Glutamatergic neuron (in vitro differentiated cells): ENCODE measurements around the gene GLCE. TPM values are rescaled to one million over a fixed set of nuclear protein-coding genes. Genes with fewer than 3 reads are reported as not detected.

Source experiments
- DNase-seq: peaks from one replicate; pipeline ENCODE4 v3.0.0; 2022
- H3K27ac Mint-ChIP-seq: one replicate; pipeline ENCODE4 v1.8.0; 2020; ENCODE audit warnings: mild to moderate bottlenecking, mixed read lengths, inconsistent platforms; ENCODE audit not compliant: unreplicated experiment
- H3K27me3 Mint-ChIP-seq: one replicate; pipeline ENCODE4 v1.8.0; 2020; ENCODE audit warnings: mild to moderate bottlenecking, moderate library complexity, mixed read lengths, inconsistent platforms; ENCODE audit not compliant: unreplicated experiment
- H3K36me3 Mint-ChIP-seq: one replicate; pipeline ENCODE4 v1.8.0; 2020; ENCODE audit warnings: mild to moderate bottlenecking, mixed read lengths, inconsistent platforms; ENCODE audit not compliant: unreplicated experiment
- H3K4me1 Mint-ChIP-seq: one replicate; pipeline ENCODE4 v1.8.0; 2020; ENCODE audit warnings: mild to moderate bottlenecking, low read depth, mixed read lengths, inconsistent platforms; ENCODE audit not compliant: unreplicated experiment
- H3K4me3 Mint-ChIP-seq: one replicate; pipeline ENCODE4 v1.8.0; 2020; ENCODE audit warnings: mild to moderate bottlenecking, mixed read lengths, inconsistent platforms; ENCODE audit not compliant: unreplicated experiment
- H3K9me3 Mint-ChIP-seq: one replicate; pipeline ENCODE4 v1.8.0; 2020; ENCODE audit warnings: mild to moderate bottlenecking, moderate library complexity, mixed read lengths, inconsistent platforms; ENCODE audit not compliant: unreplicated experiment
- CTCF ChIP-seq: fragments of 200-600 bp; sonication (generic); IDR thresholded peaks from one replicate; pipeline ENCODE4 v1.5.0; 2021; ENCODE audit not compliant: partially characterized antibody, unreplicated experiment
- total RNA-seq: library from RNA; stranded (reverse); fragmentation: NEBNext Ultra II Directional; extraction: Animal tissue kit (Norgen Biotek cat#: 25700); gene quantifications from one replicate; pipeline ENCODE4 v1.2.1, GENCODE V29; 2021; ENCODE audit not compliant: unreplicated experiment

GLCE gene
- total RNA-seq, 1 donor from 2014 or later = 6.7 TPM

- peaks cover 9% of the 10 kb centered on the region for H3K9me3 Mint-ChIP-seq
These were observed 43.0 kb upstream of the GLCE start for GRCh38 chr15:69117431-69117871.

GRCh38 chr15:69118089-69118488 is 42.3 kb upstream of the GLCE start:
- no peak for DNase-seq
- H3K4me1 Mint-ChIP-seq = peaks cover 30% of the 10 kb centered on the region
- TF ChIP-seq CTCF = no peak
- H3K27me3 Mint-ChIP-seq = peaks cover 16% of the 10 kb centered on the region
- peak overlapping the region; percentile 2 for H3K4me3 Mint-ChIP-seq
- H3K9me3 Mint-ChIP-seq = peaks cover 9% of the 10 kb centered on the region
- no peak overlapping the region for H3K27ac Mint-ChIP-seq
- H3K36me3 Mint-ChIP-seq = peaks cover 6% of the 10 kb centered on the region

More at GRCh38 chr15:69117431-69117871, 43.0 kb upstream of the GLCE start:
- Mint-ChIP-seq H3K36me3 (peaks cover 6% of the 10 kb centered on the region), H3K4me1 (peaks cover 30% of the 10 kb centered on the region), H3K4me3 (peak overlapping the region; percentile 55), H3K27ac (peak overlapping the region; percentile 77), H3K27me3 (peaks cover 16% of the 10 kb centered on the region)
- peak; percentile 85 for DNase-seq
- no peak for TF ChIP-seq CTCF

GRCh38 chr15:69119001-69119400 is 41.4 kb upstream of the GLCE start:
- H3K36me3 Mint-ChIP-seq = peaks cover 5% of the 10 kb centered on the region
- no peak overlapping the region for H3K4me3 Mint-ChIP-seq
- peaks cover 30% of the 10 kb centered on the region for H3K4me1 Mint-ChIP-seq
- H3K9me3 Mint-ChIP-seq = peaks cover 9% of the 10 kb centered on the region
- DNase-seq = no peak
- no peak for TF ChIP-seq CTCF
- H3K27ac Mint-ChIP-seq = no peak overlapping the region
- peaks cover 14% of the 10 kb centered on the region for H3K27me3 Mint-ChIP-seq

- H3K27ac Mint-ChIP-seq = no peak overlapping the region
- peaks cover 9% of the 10 kb centered on the region for H3K9me3 Mint-ChIP-seq
- H3K27me3 Mint-ChIP-seq = peaks cover 10% of the 10 kb centered on the region
- no peak for DNase-seq
- no peak for TF ChIP-seq CTCF
- H3K36me3 Mint-ChIP-seq = no peaks in the 10 kb centered on the region
- peaks cover 23% of the 10 kb centered on the region for H3K4me1 Mint-ChIP-seq
- H3K4me3 Mint-ChIP-seq = no peak overlapping the region
These were observed 40.6 kb upstream of the GLCE start for GRCh38 chr15:69119683-69120395.

GRCh38 chr15:69120732-69121131 is 39.7 kb upstream of the GLCE start:
- no peak for DNase-seq
- Mint-ChIP-seq H3K36me3 (no peaks in the 10 kb centered on the region), H3K4me1 (peaks cover 23% of the 10 kb centered on the region), H3K27ac (no peak overlapping the region), H3K9me3 (peaks cover 9% of the 10 kb centered on the region), H3K27me3 (peaks cover 12% of the 10 kb centered on the region), H3K4me3 (no peak overlapping the region)
- TF ChIP-seq CTCF = no peak
